T-helper 2 cell treated with Interferon-gamma antibody and Interleukin-4, amounts not matched to agents 5 μg/mL and 100 μg/mL, for 36 hours (primary cell): ENCODE data around the gene CHST4.
"Not testable (repeated sequence)": the region's sequence is repeated elsewhere in the genome, so short reads cannot be mapped to it uniquely, and the experiment has no call there.

Source experiments
- DNase-seq: peaks from one replicate; pipeline ENCODE4 v3.0.0; 2021; ENCODE audit warnings: low spot score
- H3K27ac Mint-ChIP-seq: one replicate; pipeline ENCODE4 v1.8.0; 2021; ENCODE audit warnings: mild to moderate bottlenecking, mixed read lengths
- H3K27me3 Mint-ChIP-seq: one replicate; pipeline ENCODE4 v1.8.0; 2021; ENCODE audit warnings: low read depth, mixed read lengths
- H3K36me3 Mint-ChIP-seq: one replicate; pipeline ENCODE4 v1.8.0; 2021; ENCODE audit warnings: low read depth, mixed read lengths
- H3K4me1 Mint-ChIP-seq: one replicate; pipeline ENCODE4 v1.8.0; 2021; ENCODE audit warnings: low read depth, mixed read lengths
- H3K4me3 Mint-ChIP-seq: one replicate; pipeline ENCODE4 v1.8.0; 2022; ENCODE audit warnings: mild to moderate bottlenecking, moderate library complexity, mixed read lengths
- H3K9me3 Mint-ChIP-seq: one replicate; pipeline ENCODE4 v1.8.0; 2021; ENCODE audit warnings: mixed read lengths

CHST4 gene

DNA sequence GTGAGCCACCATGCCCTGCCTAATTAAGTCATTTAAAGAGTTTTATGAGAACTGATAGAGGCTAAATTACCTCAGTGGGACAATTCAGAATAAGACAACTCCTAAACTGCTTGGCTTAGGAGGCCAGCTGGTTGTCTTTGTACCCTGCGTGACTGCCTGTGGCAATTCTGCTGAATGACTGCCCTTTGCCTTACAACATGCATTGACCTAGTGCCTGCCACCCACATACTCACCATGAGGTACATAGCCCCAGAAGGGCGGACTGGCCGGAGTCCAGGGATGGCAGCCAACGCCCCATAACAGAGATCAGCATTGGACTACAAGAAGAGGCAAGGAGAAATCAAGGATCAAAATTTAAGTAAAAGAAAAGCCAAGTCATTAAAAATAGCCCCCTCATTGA lies 43.4 kb downstream of the CHST4 start:
- no peaks in the 10 kb centered on the region for H3K9me3 Mint-ChIP-seq
- H3K27ac Mint-ChIP-seq: no peak overlapping the region
- H3K4me3 Mint-ChIP-seq: no peak overlapping the region
- DNase-seq: no peak
- H3K27me3 Mint-ChIP-seq: peaks cover 9% of the 10 kb centered on the region
- H3K4me1 Mint-ChIP-seq: peaks cover 12% of the 10 kb centered on the region
- H3K36me3 Mint-ChIP-seq: no peaks in the 10 kb centered on the region

DNA sequence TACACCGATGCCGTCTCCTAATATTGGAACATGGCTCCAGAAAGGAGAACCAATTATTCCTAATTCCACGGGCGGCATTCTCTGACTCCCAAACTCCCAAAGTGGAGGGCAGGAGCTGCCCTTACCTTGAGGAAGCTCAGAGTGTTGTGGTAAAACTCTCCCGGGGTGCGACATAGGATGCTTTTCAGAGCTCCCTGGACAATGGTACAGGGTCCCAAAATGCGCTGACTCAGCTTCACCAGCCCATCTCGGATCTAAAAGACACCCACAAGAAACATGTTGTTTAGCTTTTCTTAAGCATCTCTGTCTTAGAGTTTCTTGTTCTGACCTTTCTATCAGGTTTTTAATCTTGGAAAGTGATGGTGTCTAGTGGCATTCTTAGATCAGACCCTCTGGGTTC lies 43.9 kb downstream of the CHST4 start:
- Mint-ChIP-seq H3K9me3 (no peaks in the 10 kb centered on the region), H3K27me3 (peaks cover 9% of the 10 kb centered on the region), H3K36me3 (no peaks in the 10 kb centered on the region), H3K4me1 (peaks cover 11% of the 10 kb centered on the region), H3K4me3 (no peak overlapping the region), H3K27ac (no peak overlapping the region)
- no peak for DNase-seq

DNA sequence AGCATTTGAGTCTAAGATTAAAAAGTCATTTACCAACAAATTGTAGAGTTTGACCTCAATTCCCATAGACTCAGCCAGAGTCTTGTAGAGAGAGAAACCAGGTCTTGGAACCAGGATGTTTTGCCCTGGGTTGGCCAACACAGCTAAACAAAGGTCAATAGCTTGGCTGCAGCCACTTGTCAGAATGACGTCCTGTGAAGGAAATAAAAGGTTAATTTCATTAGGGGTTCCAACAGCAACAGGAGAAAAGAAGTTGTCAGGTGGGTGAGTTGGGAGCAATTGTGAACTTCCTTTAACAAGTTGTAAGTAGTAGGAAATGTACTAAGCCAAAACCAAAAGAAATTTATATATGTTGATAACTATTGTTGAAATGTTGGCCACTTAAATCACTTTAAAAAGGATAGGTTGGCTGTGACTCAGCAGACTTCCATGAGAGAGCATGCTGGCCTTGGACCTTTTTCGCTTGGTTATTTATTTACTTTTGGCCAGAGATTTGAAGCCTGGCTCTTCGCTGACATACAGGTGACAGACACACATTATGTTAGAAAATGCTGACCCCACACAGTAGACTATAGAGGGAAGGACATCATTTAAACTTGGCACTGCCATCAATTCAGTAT lies 46.4 kb downstream of the CHST4 start:
- H3K4me3 Mint-ChIP-seq: no peak overlapping the region
- no peak for DNase-seq
- H3K27ac Mint-ChIP-seq: no peak overlapping the region
- H3K27me3 Mint-ChIP-seq: peaks cover 28% of the 10 kb centered on the region
- H3K36me3 Mint-ChIP-seq: no peaks in the 10 kb centered on the region
- H3K9me3 Mint-ChIP-seq: no peaks in the 10 kb centered on the region
- H3K4me1 Mint-ChIP-seq: no peaks in the 10 kb centered on the region

DNA sequence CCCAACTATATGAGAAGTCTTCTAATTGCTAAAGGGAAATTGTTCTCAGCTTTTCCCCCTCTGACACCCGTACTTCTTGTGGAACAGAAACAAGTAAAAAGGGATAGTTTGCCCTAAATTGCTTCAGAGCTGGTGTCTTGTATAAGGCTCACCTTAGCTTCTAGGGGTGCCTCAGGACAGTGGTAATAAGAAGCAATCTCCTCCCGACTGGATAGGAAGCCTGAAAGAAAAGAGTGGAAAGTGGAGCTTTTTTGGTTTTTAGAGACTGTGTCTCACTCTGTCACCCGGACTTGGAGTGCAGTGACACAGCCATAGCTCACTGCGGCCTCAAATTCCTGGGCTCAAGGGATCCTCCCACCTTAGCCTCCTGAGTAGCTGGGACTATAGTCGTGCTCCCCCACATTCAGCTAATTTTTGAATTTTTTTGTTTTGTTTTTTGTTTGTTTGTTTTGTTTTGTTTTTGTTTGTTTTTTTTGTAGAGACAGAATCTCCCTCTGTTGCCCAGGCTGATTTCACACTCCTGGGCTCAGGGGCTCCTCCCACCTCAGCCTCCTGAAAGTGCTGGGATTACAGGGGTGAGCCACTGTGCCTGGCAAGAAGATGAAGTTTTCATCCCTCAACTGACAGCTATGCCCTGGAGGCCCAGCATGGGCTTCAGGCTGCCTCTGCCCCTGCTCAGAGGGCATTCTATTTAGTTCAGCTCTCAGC lies 47.3 kb downstream of the CHST4 start:
- DNase-seq: no peak
- no peak overlapping the region for H3K4me3 Mint-ChIP-seq
- no peaks in the 10 kb centered on the region for H3K36me3 Mint-ChIP-seq
- no peaks in the 10 kb centered on the region for H3K9me3 Mint-ChIP-seq
- H3K27ac Mint-ChIP-seq: no peak overlapping the region
- no peaks in the 10 kb centered on the region for H3K4me1 Mint-ChIP-seq
- H3K27me3 Mint-ChIP-seq: peaks cover 26% of the 10 kb centered on the region

DNA sequence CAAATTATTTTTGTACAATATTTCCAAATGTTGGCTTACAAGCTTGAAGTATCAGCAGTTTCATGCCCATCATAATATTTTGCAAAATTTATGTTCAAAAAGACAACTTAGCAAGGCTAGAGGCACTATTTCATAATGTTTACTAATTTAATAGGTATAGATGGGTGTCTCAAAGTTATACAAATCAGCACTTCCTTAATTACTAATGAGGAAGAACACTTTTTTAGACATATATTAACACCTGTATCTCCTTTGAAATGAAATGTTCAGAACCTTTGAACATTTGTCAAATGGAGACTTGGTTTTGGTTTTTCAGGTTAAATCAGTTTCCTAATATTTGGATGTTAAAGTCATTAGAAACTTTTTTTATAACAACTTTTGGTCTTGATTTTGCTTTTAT lies 48.5 kb downstream of the CHST4 start:
- no peak for DNase-seq
- H3K4me1 Mint-ChIP-seq: no peaks in the 10 kb centered on the region
- H3K27ac Mint-ChIP-seq: no peak overlapping the region
- H3K27me3 Mint-ChIP-seq: peaks cover 26% of the 10 kb centered on the region
- no peak overlapping the region for H3K4me3 Mint-ChIP-seq
- no peaks in the 10 kb centered on the region for H3K36me3 Mint-ChIP-seq
- H3K9me3 Mint-ChIP-seq: no peaks in the 10 kb centered on the region

DNA sequence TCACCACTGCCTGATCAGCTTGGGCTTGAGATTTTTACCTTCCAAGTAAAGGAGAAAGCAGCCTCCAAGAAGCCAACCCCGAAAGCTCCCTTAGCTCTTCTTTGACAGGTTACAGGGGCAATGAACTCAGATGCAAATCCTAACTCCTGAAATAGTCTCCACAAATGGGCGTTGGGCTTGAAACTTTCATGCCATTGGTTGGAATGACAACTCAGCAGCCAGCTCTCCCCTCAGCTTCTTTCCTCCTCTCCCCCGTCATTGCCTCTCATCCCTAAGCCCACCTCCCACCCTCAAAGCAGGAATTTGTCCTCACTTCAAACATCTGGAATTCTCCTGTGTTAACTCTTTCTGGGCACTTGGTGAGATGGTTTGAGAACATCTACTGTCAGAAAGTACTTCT lies 50.7 kb downstream of the CHST4 start, which contains the start of gene TAT:
Gene TAT, minus strand, starts transcription at position 122 of the 400 bp plus-strand sequence. CDS start 677 bp downstream, outside the sequence.
- H3K27me3 Mint-ChIP-seq: peaks cover 26% of the 10 kb centered on the region
- H3K4me1 Mint-ChIP-seq: no peaks in the 10 kb centered on the region
- no peaks in the 10 kb centered on the region for H3K9me3 Mint-ChIP-seq
- DNase-seq: no peak
- no peak within 1 kb of the TSS for H3K27ac Mint-ChIP-seq
- no peaks in the 10 kb centered on the region for H3K36me3 Mint-ChIP-seq
- no peak within 1 kb of the TSS for H3K4me3 Mint-ChIP-seq

DNA sequence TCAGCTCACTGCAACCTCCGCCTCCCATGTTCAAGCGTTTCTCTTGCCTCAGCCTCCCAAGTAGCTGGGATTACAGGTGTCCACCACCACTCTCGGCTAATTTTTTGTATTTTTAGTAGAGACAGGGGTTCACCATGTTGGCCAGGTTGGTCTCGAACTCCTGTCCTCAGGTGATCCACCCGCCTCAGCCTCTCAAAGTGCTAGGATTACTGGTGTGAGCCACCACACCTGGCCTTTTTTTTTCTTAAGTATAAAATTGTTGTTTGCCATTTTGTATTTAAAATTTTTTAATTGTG lies 56.3 kb downstream of the CHST4 start:
- not testable (repeated sequence) for H3K4me3 Mint-ChIP-seq, H3K27ac Mint-ChIP-seq, H3K9me3 Mint-ChIP-seq, H3K4me1 Mint-ChIP-seq, H3K27me3 Mint-ChIP-seq, H3K36me3 Mint-ChIP-seq, DNase-seq

DNA sequence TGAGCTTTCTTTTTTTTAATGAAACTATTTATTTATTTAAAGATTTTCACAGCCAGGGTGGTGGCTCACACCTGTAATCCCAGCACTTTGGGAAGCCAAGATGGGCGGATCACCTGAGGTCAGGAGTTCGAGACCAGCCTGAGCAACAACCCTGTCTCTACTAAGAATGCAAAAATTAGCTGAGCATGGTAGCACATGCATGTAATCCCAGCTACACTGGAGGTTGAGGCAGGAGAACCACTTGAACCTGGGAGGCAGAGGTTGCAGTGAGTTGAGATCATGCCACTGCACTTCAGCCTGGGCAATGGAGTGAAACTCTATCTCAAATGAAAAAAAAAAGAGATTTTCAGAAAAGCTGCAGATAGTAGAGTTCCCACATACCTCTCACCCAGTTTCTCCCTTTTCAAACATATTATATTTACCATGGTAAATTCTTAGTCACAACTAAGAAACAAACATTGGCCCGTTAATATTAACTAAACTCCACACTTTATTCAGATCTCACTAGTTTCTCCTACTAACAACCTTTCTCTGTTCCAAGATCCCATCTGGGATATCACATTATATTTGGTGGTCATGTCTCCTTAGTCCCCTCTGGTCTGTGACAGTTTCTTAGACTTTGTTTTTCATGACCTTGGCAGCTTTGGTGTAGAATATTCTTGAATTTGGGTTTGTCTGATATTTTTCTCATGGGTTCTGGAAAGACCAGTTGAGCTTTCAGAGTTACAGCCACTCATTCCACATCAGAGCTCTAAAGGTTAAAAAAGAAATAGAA lies 58.5 kb downstream of the CHST4 start:
- no peaks in the 10 kb centered on the region for H3K9me3 Mint-ChIP-seq
- no peaks in the 10 kb centered on the region for H3K4me1 Mint-ChIP-seq
- no peak overlapping the region for H3K4me3 Mint-ChIP-seq
- peaks cover 7% of the 10 kb centered on the region for H3K27me3 Mint-ChIP-seq
- H3K36me3 Mint-ChIP-seq: no peaks in the 10 kb centered on the region
- no peak overlapping the region for H3K27ac Mint-ChIP-seq
- DNase-seq: no peak

DNA sequence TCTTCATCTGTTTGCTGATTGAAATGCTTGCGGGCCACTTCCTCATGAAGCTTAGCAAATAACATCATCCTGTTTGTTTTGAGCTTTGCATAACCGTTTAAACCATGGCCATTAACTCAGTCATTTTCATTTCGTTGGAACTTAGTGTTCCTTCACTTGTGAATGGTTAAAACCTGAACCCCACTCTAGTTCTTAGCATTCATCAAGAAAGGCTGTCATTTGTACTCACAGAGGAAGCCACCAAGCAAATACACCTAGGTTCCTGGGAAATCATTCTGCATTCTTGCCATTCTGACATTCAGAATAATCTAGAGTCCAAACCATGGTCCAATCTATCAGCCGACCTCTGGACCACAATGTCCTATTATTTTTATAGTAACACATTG lies 59.1 kb downstream of the CHST4 start:
- no peak for DNase-seq
- Mint-ChIP-seq H3K4me3 (no peak overlapping the region), H3K27me3 (peaks cover 5% of the 10 kb centered on the region), H3K36me3 (no peaks in the 10 kb centered on the region), H3K4me1 (no peaks in the 10 kb centered on the region), H3K9me3 (no peaks in the 10 kb centered on the region), H3K27ac (no peak overlapping the region)
